CD14-positive monocyte (primary cell): Measurements from ENCODE around the gene HIGD1C. TPM values are rescaled to one million over a fixed set of nuclear protein-coding genes. Genes with fewer than 3 reads are reported as not detected.
A peak's percentile ranks its signal among the peaks of the same experiment; 100 is the strongest.

ENCODE experiments used
- DNase-seq, 3 donors: peaks; one replicate each; pipeline ENCODE4 v3.0.0-alpha.2; 2011 to 2022
- H2AFZ ChIP-seq: 2 replicates; pipeline ENCODE4 v1.6.0; 2012; ENCODE audit warnings: mild to moderate bottlenecking, low read depth, low read length, inconsistent platforms; ENCODE audit not compliant: insufficient read depth, poor library complexity, severe bottlenecking
- H3K27ac ChIP-seq, 2 donors: 1 replicate in 1 of 2; 2 replicates in 1 of 2; pipeline ENCODE4 v1.5.1; 2012 to 2013; ENCODE audit warnings: low read length in 2 of 2, control low read depth in 1 of 2, inconsistent platforms in 1 of 2, low read depth in 1 of 2, mild to moderate bottlenecking in 1 of 2
- H3K27me3 ChIP-seq, 2 donors: one replicate each; pipeline versions ENCODE4 v1.6.0 to v1.6.1; 2011 to 2013; ENCODE audit warnings: low read length in 2 of 2; ENCODE audit not compliant: control insufficient read depth in 2 of 2, insufficient read depth in 2 of 2
- H3K36me3 ChIP-seq, 2 donors: replicated peaks in 1 of 2; 1 replicate in 1 of 2; 2 replicates in 1 of 2; pipeline versions ENCODE4 v1.5.1 to v1.6.1; 2012 to 2013; ENCODE audit warnings: low read length in 2 of 2, control low read depth in 1 of 2, inconsistent platforms in 1 of 2, mild to moderate bottlenecking in 1 of 2; ENCODE audit not compliant: insufficient read depth in 2 of 2, control insufficient read depth in 1 of 2
- H3K4me1 ChIP-seq, 2 donors: 1 replicate in 1 of 2; 2 replicates in 1 of 2; pipeline versions ENCODE4 v1.5.1 to v1.6.1; 2012 to 2013; ENCODE audit warnings: low read length in 2 of 2, control low read depth in 1 of 2, inconsistent platforms in 1 of 2, mild to moderate bottlenecking in 1 of 2, moderate library complexity in 1 of 2; ENCODE audit not compliant: insufficient read depth in 2 of 2, control insufficient read depth in 1 of 2
- H3K4me2 ChIP-seq: replicated peaks from 2 replicates; pipeline ENCODE3; 2012; ENCODE audit warnings: low read length, moderate library complexity, mild to moderate bottlenecking; ENCODE audit not compliant: poor library complexity, severe bottlenecking; ENCODE audit errors: extremely low read depth
- H3K4me3 ChIP-seq, 3 experiments: fragments of 200-600 bp in 1 of 3; sonication (generic) in 1 of 3; replicated peaks in 1 of 3; 1 replicate in 2 of 3; 2 replicates in 1 of 3; pipeline ENCODE4 v1.5.1; 2011 to 2013; ENCODE audit warnings: low read length in 3 of 3, mild to moderate bottlenecking in 3 of 3, control low read depth in 2 of 3, low read depth in 2 of 3, inconsistent platforms in 1 of 3, moderate library complexity in 1 of 3
- H3K79me2 ChIP-seq: 2 replicates; pipeline ENCODE4 v1.6.0; 2012; ENCODE audit warnings: mild to moderate bottlenecking, control low read depth, inconsistent platforms, low read length, moderate library complexity; ENCODE audit not compliant: insufficient read depth
- H3K9ac ChIP-seq: 2 replicates; pipeline ENCODE4 v1.6.0; 2017; ENCODE audit warnings: low read length, mild to moderate bottlenecking; ENCODE audit not compliant: insufficient read depth, poor library complexity, severe bottlenecking
- H3K9me3 ChIP-seq, 2 donors: replicated peaks in 1 of 2; 1 replicate in 1 of 2; 2 replicates in 1 of 2; pipeline versions ENCODE4 v1.5.1 to v1.6.1; 2012 to 2013; ENCODE audit warnings: low read length in 2 of 2, control low read depth in 1 of 2; ENCODE audit not compliant: control insufficient read depth in 1 of 2, insufficient read depth in 1 of 2
- H4K20me1 ChIP-seq: 2 replicates; pipeline ENCODE4 v1.6.0; 2012; ENCODE audit warnings: mild to moderate bottlenecking, low read length, control low read depth, moderate library complexity; ENCODE audit not compliant: insufficient read depth
- H3K27ac Mint-ChIP-seq, 7 donors: one replicate each; pipeline ENCODE4 v1.8.0; 2020; ENCODE audit warnings: mild to moderate bottlenecking in 7 of 7, mixed read lengths in 7 of 7, moderate library complexity in 6 of 7, inconsistent platforms in 2 of 7
- H3K27me3 Mint-ChIP-seq, 3 donors: one replicate each; pipeline ENCODE4 v1.8.0; 2021 to 2022; ENCODE audit warnings: low read depth in 3 of 3, mild to moderate bottlenecking in 3 of 3, mixed read lengths in 3 of 3, moderate library complexity in 3 of 3, inconsistent platforms in 1 of 3
- H3K36me3 Mint-ChIP-seq, 2 donors: one replicate each; pipeline ENCODE4 v1.8.0; 2020; ENCODE audit warnings: mixed read lengths in 2 of 2, inconsistent platforms in 1 of 2, mild to moderate bottlenecking in 1 of 2
- H3K4me1 Mint-ChIP-seq: one replicate; pipeline ENCODE4 v1.8.0; 2020; ENCODE audit warnings: mild to moderate bottlenecking, mixed read lengths
- H3K4me3 Mint-ChIP-seq, 2 donors: one replicate each; pipeline ENCODE4 v1.8.0; 2020; ENCODE audit warnings: mild to moderate bottlenecking in 2 of 2, mixed read lengths in 2 of 2, moderate library complexity in 1 of 2
- H3K9me3 Mint-ChIP-seq, 7 donors: one replicate each; pipeline ENCODE4 v1.8.0; 2020 to 2022; ENCODE audit warnings: mixed read lengths in 7 of 7, mild to moderate bottlenecking in 6 of 7, moderate library complexity in 6 of 7, inconsistent platforms in 2 of 7
- CTCF ChIP-seq: fragments of 200-600 bp; IDR thresholded peaks from one replicate; pipeline ENCODE4 v1.8.0; 2022; ENCODE audit warnings: antibody characterized with exemption, mild to moderate bottlenecking
- WGBS: methylation state at CpG from one replicate; pipeline ENCODE4 v1.1.5; 2013; ENCODE audit warnings: missing lambda C conversion rate; ENCODE audit not compliant: insufficient coverage; 5-methylcytosine and 5-hydroxymethylcytosine counted together
- intact Hi-C, 2 donors: fragments of 100-400 bp; cut with micrococcal nuclease; formaldehyde crosslinking; loops; one replicate each; pipeline versions ENCODE4 v1.15.0 to v1.15.1; 2023
- polyA plus RNA-seq, 3 donors: library from polyadenylated mRNA; depleted of rRNA in 1 of 3; unstranded in 2 of 3; stranded (reverse) in 1 of 3; fragments of 300-500 nt in 2 of 3; fragments of >200 nt in 1 of 3; fragmentation: Illumina TruSeq in 2 of 3; gene quantifications; 1 replicate in 2 of 3; 2 replicates in 1 of 3; pipeline ENCODE4 v1.2.3, GENCODE V29; 2012 to 2021

HIGD1C gene
- polyA plus RNA-seq, 3 donors: not detected

GRCh38 chr12:51005030-51005429 lies 52.7 kb downstream of the HIGD1C start:
- Mint-ChIP-seq H3K4me1 (peaks cover 21% of the 10 kb centered on the region), H3K36me3 (peaks cover 56 to 77% of the 10 kb centered on the region in 2 donors), H3K4me3 (no peak overlapping the region), H3K27me3 (peaks cover 0 to 3% (median 0%) of the 10 kb centered on the region in 3 donors), H3K27ac (peak overlapping the region in 1 of 7 donors; percentile 10), H3K9me3 (no peaks in the 10 kb centered on the region)
- intact Hi-C loops: no loop called here
- Histone ChIP-seq H3K4me2 (no peak overlapping the region), H4K20me1 (peaks cover 8% of the 10 kb centered on the region), H2AFZ (no peak overlapping the region), H3K4me1 (peaks cover 21 to 22% of the 10 kb centered on the region in 2 donors), H3K79me2 (peaks cover 23% of the 10 kb centered on the region), H3K9ac (no peak overlapping the region), H3K27ac (no peak overlapping the region), H3K36me3 (peaks cover 46 to 77% of the 10 kb centered on the region in 2 donors), H3K27me3 (no peaks in the 10 kb centered on the region), H3K4me3 (no peak overlapping the region), H3K9me3 (no peaks in the 10 kb centered on the region)
- DNase-seq: no peak
- TF ChIP-seq CTCF: no peak
- WGBS: no CpG with 5 or more reads among the region's 3 CpGs

GRCh38 chr12:51005671-51006070 lies 53.3 kb downstream of the HIGD1C start:
- Mint-ChIP-seq H3K36me3 (peaks cover 50 to 71% of the 10 kb centered on the region in 2 donors), H3K4me3 (no peak overlapping the region), H3K4me1 (peaks cover 22% of the 10 kb centered on the region), H3K27me3 (peaks cover 0 to 3% (median 0%) of the 10 kb centered on the region in 3 donors), H3K27ac (peak overlapping the region in 4 of 7 donors; percentile 3 to 61 (median 4)), H3K9me3 (no peaks in the 10 kb centered on the region)
- Histone ChIP-seq H3K9me3 (no peaks in the 10 kb centered on the region), H3K4me3 (no peak overlapping the region), H4K20me1 (peaks cover 8% of the 10 kb centered on the region), H3K27me3 (no peaks in the 10 kb centered on the region), H3K79me2 (peaks cover 29% of the 10 kb centered on the region), H3K9ac (no peak overlapping the region), H3K4me2 (no peak overlapping the region), H2AFZ (no peak overlapping the region), H3K27ac (peak overlapping the region in 1 of 2 donors; percentile 31), H3K36me3 (peaks cover 40 to 71% of the 10 kb centered on the region in 2 donors), H3K4me1 (peaks cover 21 to 22% of the 10 kb centered on the region in 2 donors)
- intact Hi-C loops: no loop called here
- 86% methylated on average over 1 of the region's 3 CpGs for WGBS
- no peak for DNase-seq
- TF ChIP-seq CTCF: no peak
